Astrocyte (in vitro differentiated cells and primary cell): ENCODE data around the gene STXBP2.

Experiments
- EZH2 ChIP-seq: IDR thresholded peaks from 2 replicates; pipeline ENCODE4 v1.6.1; 2012; ENCODE audit warnings: mild to moderate bottlenecking, low read length, inconsistent platforms; ENCODE audit not compliant: insufficient read depth
- TF ChIP-seq, protein P1 (sequence below): IDR thresholded peaks from 2 replicates; pipeline ENCODE4 v1.5.1; 2011; ENCODE audit warnings: low read depth, mild to moderate bottlenecking, inconsistent platforms, low read length, moderate library complexity; ENCODE audit not compliant: insufficient read depth

DNA sequence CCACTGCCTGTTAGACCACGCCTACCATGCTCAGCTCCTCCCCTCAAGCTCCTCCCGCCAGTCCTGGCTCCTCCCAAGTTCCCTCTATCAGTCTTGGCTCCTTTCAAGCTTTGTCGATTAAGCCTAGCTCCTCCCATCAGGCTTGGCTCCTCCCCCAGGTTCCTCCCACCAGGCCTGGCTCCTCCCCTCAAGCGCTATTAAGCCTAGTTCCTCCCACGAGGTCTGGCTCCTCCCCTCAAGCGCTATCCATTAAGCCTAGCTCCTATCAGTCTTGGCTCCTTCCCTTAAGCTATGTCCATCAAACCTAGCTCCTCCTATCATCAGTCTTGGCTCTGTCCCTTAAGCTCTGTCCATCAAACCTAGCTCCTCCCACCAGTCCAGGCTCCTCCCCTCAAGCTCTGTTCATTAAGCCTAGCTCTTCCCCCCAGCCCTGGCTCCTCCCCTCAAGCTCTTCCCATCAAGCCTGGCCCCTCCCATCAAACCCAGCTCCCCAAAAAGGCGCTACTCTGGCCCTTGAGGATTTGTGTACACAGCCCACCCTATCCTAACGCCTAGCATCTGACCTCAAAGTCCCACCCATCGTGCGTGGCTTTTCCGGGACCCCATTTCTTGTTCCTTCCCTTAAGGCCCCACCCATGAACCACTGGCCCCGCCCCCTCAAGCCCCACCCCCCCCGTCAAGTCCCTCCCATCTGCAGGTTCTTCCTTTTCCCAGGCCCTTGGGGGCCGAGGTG is 31.3 kb upstream of the STXBP2 start:
- TF ChIP-seq, protein P1, sequence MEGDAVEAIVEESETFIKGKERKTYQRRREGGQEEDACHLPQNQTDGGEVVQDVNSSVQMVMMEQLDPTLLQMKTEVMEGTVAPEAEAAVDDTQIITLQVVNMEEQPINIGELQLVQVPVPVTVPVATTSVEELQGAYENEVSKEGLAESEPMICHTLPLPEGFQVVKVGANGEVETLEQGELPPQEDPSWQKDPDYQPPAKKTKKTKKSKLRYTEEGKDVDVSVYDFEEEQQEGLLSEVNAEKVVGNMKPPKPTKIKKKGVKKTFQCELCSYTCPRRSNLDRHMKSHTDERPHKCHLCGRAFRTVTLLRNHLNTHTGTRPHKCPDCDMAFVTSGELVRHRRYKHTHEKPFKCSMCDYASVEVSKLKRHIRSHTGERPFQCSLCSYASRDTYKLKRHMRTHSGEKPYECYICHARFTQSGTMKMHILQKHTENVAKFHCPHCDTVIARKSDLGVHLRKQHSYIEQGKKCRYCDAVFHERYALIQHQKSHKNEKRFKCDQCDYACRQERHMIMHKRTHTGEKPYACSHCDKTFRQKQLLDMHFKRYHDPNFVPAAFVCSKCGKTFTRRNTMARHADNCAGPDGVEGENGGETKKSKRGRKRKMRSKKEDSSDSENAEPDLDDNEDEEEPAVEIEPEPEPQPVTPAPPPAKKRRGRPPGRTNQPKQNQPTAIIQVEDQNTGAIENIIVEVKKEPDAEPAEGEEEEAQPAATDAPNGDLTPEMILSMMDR, result no peak
- TF ChIP-seq EZH2, result no peak
